ENCODE measurements around the gene SRGAP3. TPM values are rescaled to one million over a fixed set of nuclear protein-coding genes. Genes with fewer than 3 reads are reported as not detected.

The SRGAP3 gene
- total and polyA plus RNA-seq, 8 donors = 5.1 to 28.9 (median 22.4) TPM

DNA sequence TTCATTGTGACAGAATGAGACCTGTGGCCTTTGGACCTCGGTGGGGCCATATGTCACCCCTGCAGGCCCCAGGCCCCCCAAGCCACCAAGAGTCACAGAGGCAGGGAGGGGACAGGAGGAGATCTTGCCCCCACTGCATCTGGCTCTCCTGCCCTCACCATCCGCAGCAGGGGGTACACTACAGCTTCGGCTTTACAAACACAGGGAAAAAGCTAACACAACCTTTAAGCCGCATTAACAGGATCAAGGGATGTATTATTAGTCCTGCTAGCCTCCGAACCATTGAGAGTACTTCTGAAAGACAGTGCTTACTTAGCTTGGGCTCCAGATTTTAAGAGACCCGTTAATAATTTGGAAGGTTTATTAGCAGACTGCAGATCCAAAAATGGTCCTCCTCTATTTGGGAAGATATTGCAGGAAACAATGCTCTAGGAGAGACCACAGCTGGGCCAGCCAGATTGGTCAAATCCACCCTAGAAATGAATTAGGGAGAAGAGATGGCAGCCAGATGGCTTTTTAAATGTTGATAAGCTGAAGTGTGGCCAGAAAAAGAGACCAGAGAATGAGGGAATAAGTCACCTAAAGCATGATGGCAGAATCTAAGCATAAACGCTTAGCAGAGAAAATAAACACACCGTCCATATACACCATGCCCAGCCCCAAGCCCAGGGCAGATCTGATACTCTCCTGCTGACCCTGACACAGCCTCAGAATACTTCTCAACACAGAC lies 31.5 kb downstream of the SRGAP3 start:
- intact Hi-C loops (cut with DNase I) = no loop called here
- H3K4me3 ChIP-seq = no peak overlapping the region
- no peaks in the 10 kb centered on the region for H3K27me3 ChIP-seq
- H3K27ac ChIP-seq = no peak overlapping the region
- ATAC-seq (no peak), DNase-seq (no peak)
- H3K36me3 ChIP-seq = no peaks in the 10 kb centered on the region
- TF ChIP-seq, protein P1, sequence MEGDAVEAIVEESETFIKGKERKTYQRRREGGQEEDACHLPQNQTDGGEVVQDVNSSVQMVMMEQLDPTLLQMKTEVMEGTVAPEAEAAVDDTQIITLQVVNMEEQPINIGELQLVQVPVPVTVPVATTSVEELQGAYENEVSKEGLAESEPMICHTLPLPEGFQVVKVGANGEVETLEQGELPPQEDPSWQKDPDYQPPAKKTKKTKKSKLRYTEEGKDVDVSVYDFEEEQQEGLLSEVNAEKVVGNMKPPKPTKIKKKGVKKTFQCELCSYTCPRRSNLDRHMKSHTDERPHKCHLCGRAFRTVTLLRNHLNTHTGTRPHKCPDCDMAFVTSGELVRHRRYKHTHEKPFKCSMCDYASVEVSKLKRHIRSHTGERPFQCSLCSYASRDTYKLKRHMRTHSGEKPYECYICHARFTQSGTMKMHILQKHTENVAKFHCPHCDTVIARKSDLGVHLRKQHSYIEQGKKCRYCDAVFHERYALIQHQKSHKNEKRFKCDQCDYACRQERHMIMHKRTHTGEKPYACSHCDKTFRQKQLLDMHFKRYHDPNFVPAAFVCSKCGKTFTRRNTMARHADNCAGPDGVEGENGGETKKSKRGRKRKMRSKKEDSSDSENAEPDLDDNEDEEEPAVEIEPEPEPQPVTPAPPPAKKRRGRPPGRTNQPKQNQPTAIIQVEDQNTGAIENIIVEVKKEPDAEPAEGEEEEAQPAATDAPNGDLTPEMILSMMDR (IDR thresholded peaks at IDR 0.05) = no peak
- H3K4me1 ChIP-seq = no peaks in the 10 kb centered on the region
- H3K9me3 ChIP-seq = no peaks in the 10 kb centered on the region

DNA sequence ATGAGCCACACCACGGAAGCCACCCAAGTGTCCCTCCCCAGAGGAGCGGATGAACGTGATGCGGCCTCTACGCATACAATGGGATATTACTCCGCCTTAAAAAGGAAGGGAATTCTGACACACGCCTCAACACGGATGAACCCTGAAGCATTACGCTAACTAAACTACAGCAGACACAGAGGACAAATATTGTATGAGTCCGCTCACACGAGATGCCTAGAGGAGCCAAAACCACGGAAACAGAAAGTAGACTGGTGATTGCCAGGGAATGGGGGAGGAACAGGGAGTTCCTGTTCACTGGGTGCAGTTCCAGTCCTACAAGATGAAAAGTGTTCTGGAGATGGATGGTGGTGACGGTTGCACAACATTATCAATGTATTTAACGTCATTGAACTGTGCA lies 32.7 kb downstream of the SRGAP3 start:
- intact Hi-C loops (cut with DNase I) = no loop called here
- TF ChIP-seq, protein P1 (IDR thresholded peaks at IDR 0.05) = no peak
- H3K27me3 ChIP-seq = no peaks in the 10 kb centered on the region
- no peaks in the 10 kb centered on the region for H3K36me3 ChIP-seq
- ATAC-seq (no peak), DNase-seq (no peak)
- no peak overlapping the region for H3K4me3 ChIP-seq
- no peak overlapping the region for H3K27ac ChIP-seq
- no peaks in the 10 kb centered on the region for H3K4me1 ChIP-seq
- no peaks in the 10 kb centered on the region for H3K9me3 ChIP-seq

DNA sequence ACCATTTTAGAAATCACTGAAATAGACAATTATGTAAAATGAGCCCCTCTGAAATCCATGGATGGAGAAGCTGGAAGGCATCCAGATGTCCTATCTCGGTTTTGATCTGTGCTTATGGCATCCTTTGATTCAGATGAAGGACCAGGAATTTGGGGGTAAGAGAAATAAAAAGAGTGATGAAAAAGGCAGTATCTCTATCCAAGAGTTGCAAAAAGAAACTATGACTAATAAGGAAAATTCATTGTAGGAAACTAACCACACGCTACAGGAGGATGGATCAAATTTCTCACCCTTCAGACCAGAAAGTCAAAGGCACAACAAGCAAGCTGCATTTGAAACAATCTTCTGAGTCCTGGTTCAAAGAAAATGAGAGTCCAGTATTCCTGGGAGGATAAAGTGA lies 34.8 kb downstream of the SRGAP3 start:
- H3K4me1 ChIP-seq = no peaks in the 10 kb centered on the region
- no peaks in the 10 kb centered on the region for H3K27me3 ChIP-seq
- H3K36me3 ChIP-seq = no peaks in the 10 kb centered on the region
- intact Hi-C loops (cut with DNase I) = no loop called here
- DNase-seq (no peak), ATAC-seq (peak; percentile 56)
- H3K27ac ChIP-seq = peak overlapping the region in 1 of 2 donors; percentile 35
- H3K4me3 ChIP-seq = no peak overlapping the region
- TF ChIP-seq, protein P1 (IDR thresholded peaks at IDR 0.05) = no peak
- H3K9me3 ChIP-seq = no peaks in the 10 kb centered on the region

DNA sequence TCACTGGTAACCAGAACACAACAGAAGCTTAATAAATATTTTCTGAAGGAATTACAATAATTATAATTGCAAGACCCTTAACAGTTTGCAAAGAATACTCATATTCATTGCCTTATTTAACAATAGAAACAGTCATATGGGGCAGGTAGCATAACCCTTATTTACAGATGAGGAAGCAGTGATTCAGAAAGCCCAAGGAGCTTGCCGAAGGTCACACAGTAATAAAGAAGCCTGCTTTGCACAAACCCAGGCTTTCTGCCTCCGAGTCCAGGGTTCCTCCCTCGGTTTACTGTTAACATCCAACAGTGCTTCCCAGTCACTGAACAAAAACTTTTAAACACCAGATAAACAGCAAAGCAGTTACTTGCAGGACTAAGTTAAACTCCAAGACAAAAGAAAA lies 35.3 kb downstream of the SRGAP3 start:
- DNase-seq = no peak
- Histone ChIP-seq H3K27ac (peak overlapping the region in 1 of 2 donors; percentile 35), H3K36me3 (no peaks in the 10 kb centered on the region), H3K4me1 (no peaks in the 10 kb centered on the region), H3K4me3 (no peak overlapping the region), H3K27me3 (no peaks in the 10 kb centered on the region), H3K9me3 (no peaks in the 10 kb centered on the region)
- intact Hi-C loops (cut with DNase I) = no loop called here
- no peak for ATAC-seq
- TF ChIP-seq, protein P1 (IDR thresholded peaks at IDR 0.05) = no peak

DNA sequence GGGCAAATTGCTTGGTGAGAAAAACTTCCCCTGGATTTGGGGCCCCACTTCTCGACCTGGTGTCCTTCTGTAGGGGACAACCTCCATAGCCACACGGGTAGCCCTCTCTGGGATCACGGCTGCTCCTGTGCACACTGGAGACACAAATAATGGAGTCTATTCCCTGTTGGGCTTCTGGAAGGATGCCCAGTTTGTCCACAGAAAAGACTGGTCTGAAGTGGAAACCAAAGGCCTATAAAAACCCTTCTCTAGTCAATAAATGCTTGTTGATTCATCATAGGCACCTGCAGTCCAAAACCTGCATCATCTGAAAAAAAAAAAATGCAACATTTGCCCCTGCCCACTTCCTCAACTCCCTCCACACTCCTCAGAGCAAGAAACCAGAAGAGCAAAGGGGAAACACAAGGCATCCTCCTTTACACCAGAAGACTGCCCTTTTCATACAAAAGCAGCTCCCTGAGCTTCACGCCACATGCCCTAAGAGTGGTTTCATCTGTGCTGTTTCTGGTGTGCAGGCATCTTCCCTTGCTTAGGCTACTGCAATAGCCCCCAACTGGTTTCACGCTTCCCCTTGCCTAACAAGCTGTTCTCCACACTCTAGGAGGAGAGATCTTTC lies 36.3 kb downstream of the SRGAP3 start:
- DNase-seq (no peak), ATAC-seq (no peak)
- Histone ChIP-seq H3K36me3 (no peaks in the 10 kb centered on the region), H3K4me1 (no peaks in the 10 kb centered on the region), H3K4me3 (no peak overlapping the region), H3K27ac (no peak overlapping the region), H3K9me3 (no peaks in the 10 kb centered on the region), H3K27me3 (no peaks in the 10 kb centered on the region)
- intact Hi-C loops (cut with DNase I) = no loop called here
- TF ChIP-seq, protein P1 (IDR thresholded peaks at IDR 0.05) = no peak
